ENCODE measurements around the gene OGDH.
A peak's percentile ranks its signal among the peaks of the same experiment; 100 is the strongest.
"Not testable (repeated sequence)": the region's sequence is repeated elsewhere in the genome, so short reads cannot be mapped to it uniquely, and the experiment has no call there.

Gene OGDH

DNA sequence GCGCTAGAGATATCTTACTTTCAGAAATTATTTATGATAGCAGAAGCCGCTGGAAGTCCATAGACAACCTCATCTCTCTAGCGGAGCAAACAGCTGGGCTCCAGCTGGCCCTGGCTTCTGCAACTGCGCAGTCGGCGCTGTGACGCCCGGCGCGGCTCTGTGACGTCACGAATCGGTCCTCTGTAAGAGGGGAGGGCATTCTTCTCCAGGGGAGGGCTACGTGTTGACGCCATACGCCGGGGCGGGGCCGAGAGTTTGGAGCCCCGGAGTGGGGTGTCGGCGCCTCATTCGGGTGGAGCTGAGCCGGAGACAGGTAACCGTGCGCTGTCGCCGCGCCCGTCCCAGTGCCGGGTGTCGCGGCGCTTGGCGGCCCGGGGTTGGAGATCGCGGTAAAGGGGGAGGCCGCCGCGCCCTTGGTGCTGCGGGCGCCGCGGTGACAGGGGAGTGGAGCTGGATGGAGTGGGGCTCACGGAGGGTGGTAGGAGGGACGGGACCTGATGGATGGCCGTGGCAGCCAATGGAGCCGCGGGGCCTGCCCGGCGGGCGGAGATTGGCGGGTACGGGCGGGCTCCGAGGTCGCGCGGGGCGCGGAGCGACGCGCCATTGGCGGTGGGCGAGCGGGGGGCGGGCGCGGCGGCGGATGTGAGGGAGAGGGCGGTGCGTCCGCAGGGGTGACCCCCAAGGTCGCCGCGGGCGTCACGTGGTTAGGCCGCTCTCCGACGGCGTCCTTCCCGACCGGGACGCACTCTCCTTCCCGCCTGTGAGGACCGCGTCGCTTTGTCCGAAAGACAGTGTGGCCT, at the start of gene OGDH:
Gene OGDH, plus strand, starts transcription at position 287 of the 800 bp plus-strand sequence. CDS start 17,717 bp downstream, outside the sequence.
- peak within 1 kb of the TSS; percentile 96 for H3K4me3 ChIP-seq (ENCODE audit: low read depth, low read length)
- TF ChIP-seq, protein P1, sequence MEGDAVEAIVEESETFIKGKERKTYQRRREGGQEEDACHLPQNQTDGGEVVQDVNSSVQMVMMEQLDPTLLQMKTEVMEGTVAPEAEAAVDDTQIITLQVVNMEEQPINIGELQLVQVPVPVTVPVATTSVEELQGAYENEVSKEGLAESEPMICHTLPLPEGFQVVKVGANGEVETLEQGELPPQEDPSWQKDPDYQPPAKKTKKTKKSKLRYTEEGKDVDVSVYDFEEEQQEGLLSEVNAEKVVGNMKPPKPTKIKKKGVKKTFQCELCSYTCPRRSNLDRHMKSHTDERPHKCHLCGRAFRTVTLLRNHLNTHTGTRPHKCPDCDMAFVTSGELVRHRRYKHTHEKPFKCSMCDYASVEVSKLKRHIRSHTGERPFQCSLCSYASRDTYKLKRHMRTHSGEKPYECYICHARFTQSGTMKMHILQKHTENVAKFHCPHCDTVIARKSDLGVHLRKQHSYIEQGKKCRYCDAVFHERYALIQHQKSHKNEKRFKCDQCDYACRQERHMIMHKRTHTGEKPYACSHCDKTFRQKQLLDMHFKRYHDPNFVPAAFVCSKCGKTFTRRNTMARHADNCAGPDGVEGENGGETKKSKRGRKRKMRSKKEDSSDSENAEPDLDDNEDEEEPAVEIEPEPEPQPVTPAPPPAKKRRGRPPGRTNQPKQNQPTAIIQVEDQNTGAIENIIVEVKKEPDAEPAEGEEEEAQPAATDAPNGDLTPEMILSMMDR (IDR thresholded peaks at IDR 0.05; ENCODE audit: borderline replicate concordance, insufficient read depth, low read depth, low read length): no peak

DNA sequence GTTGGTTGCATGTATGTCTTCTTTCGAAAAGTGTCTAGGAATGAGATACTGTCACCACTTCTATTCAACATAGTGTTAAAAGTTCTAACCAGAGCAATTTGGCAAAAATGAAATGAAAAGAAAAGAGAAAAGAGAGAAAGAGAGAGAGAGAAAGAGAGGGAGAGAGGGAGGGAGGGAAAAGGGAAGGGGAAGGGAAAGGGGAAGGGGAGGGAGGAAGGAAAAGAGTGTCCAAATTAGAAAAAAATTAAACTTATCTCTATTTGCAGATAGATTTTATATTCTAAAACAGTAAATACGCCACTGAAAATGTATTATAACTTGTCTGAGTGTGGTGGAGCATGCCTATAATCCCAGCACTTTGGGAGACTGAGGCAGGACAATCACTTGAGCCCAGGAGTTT, 48.9 kb upstream of the OGDH start:
- no peak overlapping the region for H3K4me3 ChIP-seq (ENCODE audit: low read depth, low read length)
- TF ChIP-seq, protein P1 (IDR thresholded peaks at IDR 0.05; ENCODE audit: borderline replicate concordance, insufficient read depth, low read depth, low read length): no peak

DNA sequence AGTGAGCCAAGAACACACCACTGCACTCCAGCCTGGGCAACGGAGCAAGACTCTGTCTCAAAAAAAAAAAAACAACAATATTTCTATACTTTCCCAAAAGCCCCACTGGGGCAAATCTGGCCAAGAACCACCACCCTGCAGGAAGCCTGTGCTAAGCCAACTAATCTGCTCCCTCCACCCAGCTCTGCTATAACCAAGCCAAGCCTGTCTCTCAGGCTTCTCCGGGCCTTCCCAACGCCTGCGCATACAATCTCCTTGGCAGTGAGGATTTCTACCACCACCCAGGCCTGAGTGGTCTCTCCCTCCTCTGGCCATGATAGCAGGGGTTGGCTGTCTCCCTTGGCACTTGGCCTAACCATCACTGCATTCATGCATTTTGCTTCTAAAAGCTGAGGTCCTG, 46.9 kb upstream of the OGDH start:
- no peak overlapping the region for H3K4me3 ChIP-seq (ENCODE audit: low read depth, low read length)
- TF ChIP-seq, protein P1 (IDR thresholded peaks at IDR 0.05; ENCODE audit: borderline replicate concordance, insufficient read depth, low read depth, low read length): no peak

DNA sequence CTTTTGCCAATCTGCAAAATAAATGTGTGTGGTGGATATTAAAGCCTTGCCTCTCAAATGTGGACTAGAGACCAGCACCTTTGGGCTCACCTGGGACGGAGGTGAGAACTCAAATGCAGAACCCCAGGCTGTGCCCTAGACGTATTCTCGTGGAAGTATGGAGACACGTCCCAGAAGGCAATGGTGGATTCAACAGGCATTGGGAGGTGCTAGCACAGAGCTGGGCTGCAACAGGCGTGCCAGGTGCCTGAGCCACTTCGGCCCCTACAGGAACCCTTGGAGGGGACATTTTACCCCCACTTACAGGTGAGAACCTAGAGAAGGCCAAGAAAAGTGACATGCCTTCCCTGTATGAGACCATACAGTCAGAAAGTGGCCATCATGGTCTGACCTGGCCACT, 44.9 kb upstream of the OGDH start:
- TF ChIP-seq, protein P1 (IDR thresholded peaks at IDR 0.05; ENCODE audit: borderline replicate concordance, insufficient read depth, low read depth, low read length): no peak
- no peak overlapping the region for H3K4me3 ChIP-seq (ENCODE audit: low read depth, low read length)

DNA sequence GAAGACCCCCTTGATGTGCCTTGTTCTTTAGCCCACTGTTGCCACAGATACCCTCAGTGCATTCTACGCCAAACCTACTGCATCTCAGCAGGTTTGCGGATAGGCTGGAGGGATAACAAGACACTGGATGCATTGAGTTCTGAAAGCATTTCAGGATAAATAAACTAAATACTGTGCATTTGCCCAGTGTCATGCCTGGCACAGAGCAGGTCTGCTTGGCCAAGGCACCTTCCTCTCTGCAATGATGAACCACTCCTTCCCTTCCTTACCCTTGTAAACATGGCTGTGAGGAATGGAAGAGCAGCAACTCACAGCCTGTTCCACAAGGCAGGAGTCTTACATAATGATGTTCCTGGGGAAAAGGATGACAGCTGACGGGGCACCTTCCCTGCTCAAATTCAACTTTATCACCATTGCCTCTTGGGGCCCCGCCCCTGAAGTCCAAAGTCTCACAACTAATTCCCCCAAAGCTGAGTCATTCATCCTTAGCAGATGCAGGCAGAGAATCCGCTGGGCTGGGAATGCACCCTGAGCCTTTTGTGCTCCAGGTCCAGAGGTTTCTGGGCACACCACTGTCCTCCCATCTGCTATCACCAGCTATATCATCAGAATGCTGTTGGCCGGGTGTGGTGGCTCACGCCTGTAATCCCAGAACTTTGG, 44.3 kb upstream of the OGDH start:
- TF ChIP-seq, protein P1 (IDR thresholded peaks at IDR 0.05; ENCODE audit: borderline replicate concordance, insufficient read depth, low read depth, low read length): no peak
- no peak overlapping the region for H3K4me3 ChIP-seq (ENCODE audit: low read depth, low read length)

DNA sequence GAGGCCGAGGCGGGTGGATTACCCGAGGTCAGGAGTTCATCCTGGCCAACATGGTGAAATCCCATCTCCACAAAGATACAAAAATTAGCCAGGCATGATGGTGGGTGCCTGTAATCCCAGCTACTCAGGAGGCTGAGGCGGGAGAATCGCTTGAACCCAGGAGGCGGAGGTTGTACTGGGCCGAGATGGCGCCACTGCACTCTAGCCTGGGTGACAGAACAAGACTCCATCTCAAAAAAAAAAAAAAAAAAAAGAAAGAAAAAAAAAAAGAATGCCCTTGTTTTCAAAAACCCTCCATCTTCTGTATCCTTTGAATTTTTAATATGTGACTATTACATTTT, 43.8 kb upstream of the OGDH start:
- not testable (repeated sequence) for H3K4me3 ChIP-seq (ENCODE audit: low read depth, low read length)

DNA sequence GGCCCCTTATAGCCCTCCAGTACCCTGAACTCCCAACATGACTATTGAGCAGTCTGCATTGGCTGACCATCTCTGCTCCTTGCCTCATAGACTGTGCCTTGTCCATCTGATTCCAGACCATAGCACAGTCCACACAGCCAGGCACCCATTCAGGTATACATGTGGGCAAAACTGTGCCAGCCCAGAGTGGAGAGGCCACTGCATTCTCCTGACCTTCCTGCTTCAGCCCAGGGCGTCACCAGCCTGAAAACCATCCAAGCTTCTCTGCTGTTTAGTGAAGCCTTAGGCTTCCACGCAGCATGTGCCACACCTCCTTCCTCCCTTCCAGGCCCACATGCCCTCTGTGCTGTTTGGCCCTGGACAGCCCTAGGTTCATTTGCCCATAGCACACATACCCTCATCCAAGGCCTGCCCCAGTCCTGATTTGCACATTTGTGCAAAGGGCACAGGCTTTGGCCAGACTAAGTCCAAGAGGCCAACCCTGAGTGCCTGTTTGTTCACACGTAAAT, 43.2 kb upstream of the OGDH start:
- TF ChIP-seq, protein P1 (IDR thresholded peaks at IDR 0.05; ENCODE audit: borderline replicate concordance, insufficient read depth, low read depth, low read length): no peak
- H3K4me3 ChIP-seq (ENCODE audit: low read depth, low read length): no peak overlapping the region
